ENCODE results near the gene BOLA2B.

Gene BOLA2B

DNA sequence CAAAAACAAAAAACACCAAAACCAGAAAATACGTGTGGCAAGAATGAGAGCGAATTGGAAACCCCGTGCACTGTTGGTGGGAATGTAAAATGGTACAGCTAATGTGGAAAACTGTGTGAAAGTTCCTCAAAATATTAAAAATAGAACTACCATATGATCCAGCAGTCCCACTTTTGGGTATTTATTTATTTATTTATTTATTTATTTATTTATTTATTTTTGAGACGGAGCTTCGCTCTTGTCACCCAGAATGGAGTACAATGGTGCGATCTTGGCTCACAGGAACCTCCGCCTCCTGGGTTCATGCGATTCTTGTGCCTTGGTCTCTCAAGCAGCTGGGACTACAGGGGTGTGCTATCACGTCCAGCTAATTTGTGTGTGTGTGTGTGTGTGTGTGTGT is 40.9 kb downstream of the BOLA2B start (continued):
- TF ChIP-seq, protein P1, sequence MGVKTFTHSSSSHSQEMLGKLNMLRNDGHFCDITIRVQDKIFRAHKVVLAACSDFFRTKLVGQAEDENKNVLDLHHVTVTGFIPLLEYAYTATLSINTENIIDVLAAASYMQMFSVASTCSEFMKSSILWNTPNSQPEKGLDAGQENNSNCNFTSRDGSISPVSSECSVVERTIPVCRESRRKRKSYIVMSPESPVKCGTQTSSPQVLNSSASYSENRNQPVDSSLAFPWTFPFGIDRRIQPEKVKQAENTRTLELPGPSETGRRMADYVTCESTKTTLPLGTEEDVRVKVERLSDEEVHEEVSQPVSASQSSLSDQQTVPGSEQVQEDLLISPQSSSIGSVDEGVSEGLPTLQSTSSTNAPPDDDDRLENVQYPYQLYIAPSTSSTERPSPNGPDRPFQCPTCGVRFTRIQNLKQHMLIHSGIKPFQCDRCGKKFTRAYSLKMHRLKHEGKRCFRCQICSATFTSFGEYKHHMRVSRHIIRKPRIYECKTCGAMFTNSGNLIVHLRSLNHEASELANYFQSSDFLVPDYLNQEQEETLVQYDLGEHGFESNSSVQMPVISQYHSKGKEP (tag by site-specific recombination; IDR thresholded peaks at IDR 0.05), result no peak
- TF ChIP-seq ZNF423 (tag by site-specific recombination; IDR thresholded peaks at IDR 0.05) (no peak), HOXD13 (CRISPR knock-in tag; IDR thresholded peaks at IDR 0.05; ENCODE audit: borderline replicate concordance) (no peak), EGR2 (tag by site-specific recombination; IDR thresholded peaks at IDR 0.05; ENCODE audit: low read depth) (no peak), ZNF785 (tag by site-specific recombination; IDR thresholded peaks at IDR 0.05) (no peak), GLI4 (tag by site-specific recombination; IDR thresholded peaks at IDR 0.05) (no peak), ZNF24 (tag by site-specific recombination; IDR thresholded peaks at IDR 0.05) (no peak)
- TF ChIP-seq, protein P2, sequence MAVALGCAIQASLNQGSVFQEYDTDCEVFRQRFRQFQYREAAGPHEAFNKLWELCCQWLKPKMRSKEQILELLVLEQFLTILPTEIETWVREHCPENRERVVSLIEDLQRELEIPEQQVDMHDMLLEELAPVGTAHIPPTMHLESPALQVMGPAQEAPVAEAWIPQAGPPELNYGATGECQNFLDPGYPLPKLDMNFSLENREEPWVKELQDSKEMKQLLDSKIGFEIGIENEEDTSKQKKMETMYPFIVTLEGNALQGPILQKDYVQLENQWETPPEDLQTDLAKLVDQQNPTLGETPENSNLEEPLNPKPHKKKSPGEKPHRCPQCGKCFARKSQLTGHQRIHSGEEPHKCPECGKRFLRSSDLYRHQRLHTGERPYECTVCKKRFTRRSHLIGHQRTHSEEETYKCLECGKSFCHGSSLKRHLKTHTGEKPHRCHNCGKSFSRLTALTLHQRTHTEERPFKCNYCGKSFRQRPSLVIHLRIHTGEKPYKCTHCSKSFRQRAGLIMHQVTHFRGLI (tag by site-specific recombination; IDR thresholded peaks at IDR 0.05), result no peak
- TF ChIP-seq, protein P3, sequence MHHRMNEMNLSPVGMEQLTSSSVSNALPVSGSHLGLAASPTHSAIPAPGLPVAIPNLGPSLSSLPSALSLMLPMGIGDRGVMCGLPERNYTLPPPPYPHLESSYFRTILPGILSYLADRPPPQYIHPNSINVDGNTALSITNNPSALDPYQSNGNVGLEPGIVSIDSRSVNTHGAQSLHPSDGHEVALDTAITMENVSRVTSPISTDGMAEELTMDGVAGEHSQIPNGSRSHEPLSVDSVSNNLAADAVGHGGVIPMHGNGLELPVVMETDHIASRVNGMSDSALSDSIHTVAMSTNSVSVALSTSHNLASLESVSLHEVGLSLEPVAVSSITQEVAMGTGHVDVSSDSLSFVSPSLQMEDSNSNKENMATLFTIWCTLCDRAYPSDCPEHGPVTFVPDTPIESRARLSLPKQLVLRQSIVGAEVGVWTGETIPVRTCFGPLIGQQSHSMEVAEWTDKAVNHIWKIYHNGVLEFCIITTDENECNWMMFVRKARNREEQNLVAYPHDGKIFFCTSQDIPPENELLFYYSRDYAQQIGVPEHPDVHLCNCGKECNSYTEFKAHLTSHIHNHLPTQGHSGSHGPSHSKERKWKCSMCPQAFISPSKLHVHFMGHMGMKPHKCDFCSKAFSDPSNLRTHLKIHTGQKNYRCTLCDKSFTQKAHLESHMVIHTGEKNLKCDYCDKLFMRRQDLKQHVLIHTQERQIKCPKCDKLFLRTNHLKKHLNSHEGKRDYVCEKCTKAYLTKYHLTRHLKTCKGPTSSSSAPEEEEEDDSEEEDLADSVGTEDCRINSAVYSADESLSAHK (tag by site-specific recombination; IDR thresholded peaks at IDR 0.05), result no peak
- TF ChIP-seq, protein P4, sequence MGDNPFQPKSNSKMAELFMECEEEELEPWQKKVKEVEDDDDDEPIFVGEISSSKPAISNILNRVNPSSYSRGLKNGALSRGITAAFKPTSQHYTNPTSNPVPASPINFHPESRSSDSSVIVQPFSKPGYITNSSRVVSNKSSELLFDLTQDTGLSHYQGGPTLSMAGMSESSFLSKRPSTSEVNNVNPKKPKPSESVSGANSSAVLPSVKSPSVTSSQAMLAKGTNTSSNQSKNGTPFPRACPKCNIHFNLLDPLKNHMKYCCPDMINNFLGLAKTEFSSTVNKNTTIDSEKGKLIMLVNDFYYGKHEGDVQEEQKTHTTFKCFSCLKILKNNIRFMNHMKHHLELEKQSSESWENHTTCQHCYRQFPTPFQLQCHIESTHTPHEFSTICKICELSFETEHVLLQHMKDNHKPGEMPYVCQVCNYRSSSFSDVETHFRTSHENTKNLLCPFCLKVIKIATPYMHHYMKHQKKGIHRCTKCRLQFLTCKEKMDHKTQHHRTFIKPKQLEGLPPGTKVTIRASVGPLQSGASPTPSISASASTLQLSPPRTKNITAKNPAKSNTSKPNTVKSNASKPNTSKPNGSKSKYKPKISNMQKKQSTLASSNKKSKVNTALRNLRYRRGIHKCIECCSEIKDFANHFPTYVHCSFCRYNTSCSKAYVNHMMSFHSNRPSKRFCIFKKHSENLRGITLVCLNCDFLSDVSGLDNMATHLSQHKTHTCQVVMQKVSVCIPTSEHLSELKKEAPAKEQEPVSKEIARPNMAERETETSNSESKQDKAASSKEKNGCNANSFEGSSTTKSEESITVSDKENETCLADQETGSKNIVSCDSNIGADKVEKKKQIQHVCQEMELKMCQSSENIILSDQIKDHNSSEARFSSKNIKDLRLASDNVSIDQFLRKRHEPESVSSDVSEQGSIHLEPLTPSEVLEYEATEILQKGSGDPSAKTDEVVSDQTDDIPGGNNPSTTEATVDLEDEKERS (tag by site-specific recombination; IDR thresholded peaks at IDR 0.05), result no peak
- TF ChIP-seq, protein P5, sequence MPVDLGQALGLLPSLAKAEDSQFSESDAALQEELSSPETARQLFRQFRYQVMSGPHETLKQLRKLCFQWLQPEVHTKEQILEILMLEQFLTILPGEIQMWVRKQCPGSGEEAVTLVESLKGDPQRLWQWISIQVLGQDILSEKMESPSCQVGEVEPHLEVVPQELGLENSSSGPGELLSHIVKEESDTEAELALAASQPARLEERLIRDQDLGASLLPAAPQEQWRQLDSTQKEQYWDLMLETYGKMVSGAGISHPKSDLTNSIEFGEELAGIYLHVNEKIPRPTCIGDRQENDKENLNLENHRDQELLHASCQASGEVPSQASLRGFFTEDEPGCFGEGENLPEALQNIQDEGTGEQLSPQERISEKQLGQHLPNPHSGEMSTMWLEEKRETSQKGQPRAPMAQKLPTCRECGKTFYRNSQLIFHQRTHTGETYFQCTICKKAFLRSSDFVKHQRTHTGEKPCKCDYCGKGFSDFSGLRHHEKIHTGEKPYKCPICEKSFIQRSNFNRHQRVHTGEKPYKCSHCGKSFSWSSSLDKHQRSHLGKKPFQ (tag by site-specific recombination; IDR thresholded peaks at IDR 0.05), result no peak
- TF ChIP-seq, protein P6, sequence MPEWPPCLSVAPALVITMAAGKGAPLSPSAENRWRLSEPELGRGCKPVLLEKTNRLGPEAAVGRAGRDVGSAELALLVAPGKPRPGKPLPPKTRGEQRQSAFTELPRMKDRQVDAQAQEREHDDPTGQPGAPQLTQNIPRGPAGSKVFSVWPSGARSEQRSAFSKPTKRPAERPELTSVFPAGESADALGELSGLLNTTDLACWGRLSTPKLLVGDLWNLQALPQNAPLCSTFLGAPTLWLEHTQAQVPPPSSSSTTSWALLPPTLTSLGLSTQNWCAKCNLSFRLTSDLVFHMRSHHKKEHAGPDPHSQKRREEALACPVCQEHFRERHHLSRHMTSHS (tag by site-specific recombination; IDR thresholded peaks at IDR 0.05), result no peak
- TF ChIP-seq, protein P7, sequence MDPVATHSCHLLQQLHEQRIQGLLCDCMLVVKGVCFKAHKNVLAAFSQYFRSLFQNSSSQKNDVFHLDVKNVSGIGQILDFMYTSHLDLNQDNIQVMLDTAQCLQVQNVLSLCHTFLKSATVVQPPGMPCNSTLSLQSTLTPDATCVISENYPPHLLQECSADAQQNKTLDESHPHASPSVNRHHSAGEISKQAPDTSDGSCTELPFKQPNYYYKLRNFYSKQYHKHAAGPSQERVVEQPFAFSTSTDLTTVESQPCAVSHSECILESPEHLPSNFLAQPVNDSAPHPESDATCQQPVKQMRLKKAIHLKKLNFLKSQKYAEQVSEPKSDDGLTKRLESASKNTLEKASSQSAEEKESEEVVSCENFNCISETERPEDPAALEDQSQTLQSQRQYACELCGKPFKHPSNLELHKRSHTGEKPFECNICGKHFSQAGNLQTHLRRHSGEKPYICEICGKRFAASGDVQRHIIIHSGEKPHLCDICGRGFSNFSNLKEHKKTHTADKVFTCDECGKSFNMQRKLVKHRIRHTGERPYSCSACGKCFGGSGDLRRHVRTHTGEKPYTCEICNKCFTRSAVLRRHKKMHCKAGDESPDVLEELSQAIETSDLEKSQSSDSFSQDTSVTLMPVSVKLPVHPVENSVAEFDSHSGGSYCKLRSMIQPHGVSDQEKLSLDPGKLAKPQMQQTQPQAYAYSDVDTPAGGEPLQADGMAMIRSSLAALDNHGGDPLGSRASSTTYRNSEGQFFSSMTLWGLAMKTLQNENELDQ (tag by site-specific recombination; IDR thresholded peaks at IDR 0.05; ENCODE audit: low read depth), result no peak
- TF ChIP-seq, protein P8, sequence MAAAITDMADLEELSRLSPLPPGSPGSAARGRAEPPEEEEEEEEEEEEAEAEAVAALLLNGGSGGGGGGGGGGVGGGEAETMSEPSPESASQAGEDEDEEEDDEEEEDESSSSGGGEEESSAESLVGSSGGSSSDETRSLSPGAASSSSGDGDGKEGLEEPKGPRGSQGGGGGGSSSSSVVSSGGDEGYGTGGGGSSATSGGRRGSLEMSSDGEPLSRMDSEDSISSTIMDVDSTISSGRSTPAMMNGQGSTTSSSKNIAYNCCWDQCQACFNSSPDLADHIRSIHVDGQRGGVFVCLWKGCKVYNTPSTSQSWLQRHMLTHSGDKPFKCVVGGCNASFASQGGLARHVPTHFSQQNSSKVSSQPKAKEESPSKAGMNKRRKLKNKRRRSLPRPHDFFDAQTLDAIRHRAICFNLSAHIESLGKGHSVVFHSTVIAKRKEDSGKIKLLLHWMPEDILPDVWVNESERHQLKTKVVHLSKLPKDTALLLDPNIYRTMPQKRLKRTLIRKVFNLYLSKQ (tag by site-specific recombination; IDR thresholded peaks at IDR 0.05; ENCODE audit: borderline replicate concordance), result no peak
- TF ChIP-seq, protein P9, sequence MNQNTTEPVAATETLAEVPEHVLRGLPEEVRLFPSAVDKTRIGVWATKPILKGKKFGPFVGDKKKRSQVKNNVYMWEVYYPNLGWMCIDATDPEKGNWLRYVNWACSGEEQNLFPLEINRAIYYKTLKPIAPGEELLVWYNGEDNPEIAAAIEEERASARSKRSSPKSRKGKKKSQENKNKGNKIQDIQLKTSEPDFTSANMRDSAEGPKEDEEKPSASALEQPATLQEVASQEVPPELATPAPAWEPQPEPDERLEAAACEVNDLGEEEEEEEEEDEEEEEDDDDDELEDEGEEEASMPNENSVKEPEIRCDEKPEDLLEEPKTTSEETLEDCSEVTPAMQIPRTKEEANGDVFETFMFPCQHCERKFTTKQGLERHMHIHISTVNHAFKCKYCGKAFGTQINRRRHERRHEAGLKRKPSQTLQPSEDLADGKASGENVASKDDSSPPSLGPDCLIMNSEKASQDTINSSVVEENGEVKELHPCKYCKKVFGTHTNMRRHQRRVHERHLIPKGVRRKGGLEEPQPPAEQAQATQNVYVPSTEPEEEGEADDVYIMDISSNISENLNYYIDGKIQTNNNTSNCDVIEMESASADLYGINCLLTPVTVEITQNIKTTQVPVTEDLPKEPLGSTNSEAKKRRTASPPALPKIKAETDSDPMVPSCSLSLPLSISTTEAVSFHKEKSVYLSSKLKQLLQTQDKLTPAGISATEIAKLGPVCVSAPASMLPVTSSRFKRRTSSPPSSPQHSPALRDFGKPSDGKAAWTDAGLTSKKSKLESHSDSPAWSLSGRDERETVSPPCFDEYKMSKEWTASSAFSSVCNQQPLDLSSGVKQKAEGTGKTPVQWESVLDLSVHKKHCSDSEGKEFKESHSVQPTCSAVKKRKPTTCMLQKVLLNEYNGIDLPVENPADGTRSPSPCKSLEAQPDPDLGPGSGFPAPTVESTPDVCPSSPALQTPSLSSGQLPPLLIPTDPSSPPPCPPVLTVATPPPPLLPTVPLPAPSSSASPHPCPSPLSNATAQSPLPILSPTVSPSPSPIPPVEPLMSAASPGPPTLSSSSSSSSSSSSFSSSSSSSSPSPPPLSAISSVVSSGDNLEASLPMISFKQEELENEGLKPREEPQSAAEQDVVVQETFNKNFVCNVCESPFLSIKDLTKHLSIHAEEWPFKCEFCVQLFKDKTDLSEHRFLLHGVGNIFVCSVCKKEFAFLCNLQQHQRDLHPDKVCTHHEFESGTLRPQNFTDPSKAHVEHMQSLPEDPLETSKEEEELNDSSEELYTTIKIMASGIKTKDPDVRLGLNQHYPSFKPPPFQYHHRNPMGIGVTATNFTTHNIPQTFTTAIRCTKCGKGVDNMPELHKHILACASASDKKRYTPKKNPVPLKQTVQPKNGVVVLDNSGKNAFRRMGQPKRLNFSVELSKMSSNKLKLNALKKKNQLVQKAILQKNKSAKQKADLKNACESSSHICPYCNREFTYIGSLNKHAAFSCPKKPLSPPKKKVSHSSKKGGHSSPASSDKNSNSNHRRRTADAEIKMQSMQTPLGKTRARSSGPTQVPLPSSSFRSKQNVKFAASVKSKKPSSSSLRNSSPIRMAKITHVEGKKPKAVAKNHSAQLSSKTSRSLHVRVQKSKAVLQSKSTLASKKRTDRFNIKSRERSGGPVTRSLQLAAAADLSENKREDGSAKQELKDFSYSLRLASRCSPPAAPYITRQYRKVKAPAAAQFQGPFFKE (tag by site-specific recombination; IDR thresholded peaks at IDR 0.05; ENCODE audit: borderline replicate concordance), result no peak
- TF ChIP-seq, protein P10, sequence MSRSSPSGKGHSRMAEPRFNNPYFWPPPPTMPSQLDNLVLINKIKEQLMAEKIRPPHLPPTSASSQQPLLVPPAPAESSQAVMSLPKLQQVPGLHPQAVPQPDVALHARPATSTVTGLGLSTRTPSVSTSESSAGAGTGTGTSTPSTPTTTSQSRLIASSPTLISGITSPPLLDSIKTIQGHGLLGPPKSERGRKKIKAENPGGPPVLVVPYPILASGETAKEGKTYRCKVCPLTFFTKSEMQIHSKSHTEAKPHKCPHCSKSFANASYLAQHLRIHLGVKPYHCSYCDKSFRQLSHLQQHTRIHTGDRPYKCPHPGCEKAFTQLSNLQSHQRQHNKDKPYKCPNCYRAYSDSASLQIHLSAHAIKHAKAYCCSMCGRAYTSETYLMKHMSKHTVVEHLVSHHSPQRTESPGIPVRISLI (tag by site-specific recombination; IDR thresholded peaks at IDR 0.05), result no peak
